Colonic mucosa (tissue), 4 donors: ENCODE data around the gene FAM120A. TPM values are rescaled to one million over a fixed set of nuclear protein-coding genes. Genes with fewer than 3 reads are reported as not detected.

Source experiments
- DNase-seq: peaks from one replicate; pipeline ENCODE4 v3.0.0-alpha.2; 2020
- H3K27ac ChIP-seq: fragments of 200-600 bp; one replicate; pipeline ENCODE4 v1.8.0; 2021
- H3K27me3 ChIP-seq: fragments of 200-600 bp; one replicate; pipeline ENCODE4 v1.8.0; 2021
- H3K36me3 ChIP-seq: fragments of 200-600 bp; one replicate; pipeline ENCODE4 v1.8.0; 2021
- H3K4me1 ChIP-seq: fragments of 200-600 bp; one replicate; pipeline ENCODE4 v1.8.0; 2021; ENCODE audit warnings: mild to moderate bottlenecking
- H3K4me3 ChIP-seq: fragments of 200-600 bp; one replicate; pipeline ENCODE4 v1.8.0; 2021
- H3K9ac ChIP-seq, 2 donors: one replicate each; pipeline ENCODE4 v1.7.0; 2013; ENCODE audit warnings: control low read depth in 2 of 2, low read depth in 2 of 2, low read length in 2 of 2
- H3K9me3 ChIP-seq: fragments of 200-600 bp; one replicate; pipeline ENCODE4 v1.8.0; 2021
- CTCF ChIP-seq: fragments of 200-600 bp; IDR thresholded peaks from one replicate; pipeline ENCODE4 v1.8.0; 2022; ENCODE audit warnings: antibody characterized with exemption, mild to moderate bottlenecking
- intact Hi-C: fragments of 100-400 bp; cut with DNase I; formaldehyde crosslinking; loops from one replicate; pipeline ENCODE4 v1.14.1; 2022
- total RNA-seq, 2 donors: library from RNA; stranded (reverse); fragmentation: NEBNext Ultra II Directional in 1 of 2; extraction: Animal tissue kit (Norgen Biotek cat#: 25700) in 1 of 2; gene quantifications; one replicate each; pipeline ENCODE4 v1.2.1, GENCODE V29; 2021
- donor health status: healthy.
- donor health status: DM: no; HTN: no; CAD: no.
- donor health status: DM: no; HTN: no; CAD: no.

Gene FAM120A
- total RNA-seq, 2 donors from 2014 or later, result 246 to 264 TPM

- intact Hi-C loops, result no loop called here
- no peaks in the 10 kb centered on the region for H3K9me3 ChIP-seq
- H3K4me3 ChIP-seq, result no peak overlapping the region
- DNase-seq, result no peak
- no peak overlapping the region for H3K27ac ChIP-seq
- H3K9ac ChIP-seq, result no peak overlapping the region
- no peaks in the 10 kb centered on the region for H3K36me3 ChIP-seq
- H3K4me1 ChIP-seq, result peaks cover 3% of the 10 kb centered on the region
- no peak for TF ChIP-seq CTCF
- no peaks in the 10 kb centered on the region for H3K27me3 ChIP-seq
Measured at GRCh38 chr9:93587284-93587650, 135.8 kb downstream of the FAM120A start.

GRCh38 chr9:93587651-93588347, 136.3 kb downstream of the FAM120A start:
- Histone ChIP-seq H3K9me3 (no peaks in the 10 kb centered on the region), H3K27me3 (no peaks in the 10 kb centered on the region), H3K4me1 (peaks cover 2% of the 10 kb centered on the region), H3K36me3 (no peaks in the 10 kb centered on the region), H3K9ac (no peak overlapping the region), H3K27ac (no peak overlapping the region), H3K4me3 (no peak overlapping the region)
- intact Hi-C loops, result no loop called here
- no peak for TF ChIP-seq CTCF
- no peak for DNase-seq

GRCh38 chr9:93588641-93589609, 137.4 kb downstream of the FAM120A start:
- peaks cover 12% of the 10 kb centered on the region for H3K4me1 ChIP-seq
- intact Hi-C loops, result no loop called here
- TF ChIP-seq CTCF, result no peak
- H3K27me3 ChIP-seq, result no peaks in the 10 kb centered on the region
- no peak overlapping the region for H3K9ac ChIP-seq
- H3K27ac ChIP-seq, result no peak overlapping the region
- no peak for DNase-seq
- no peaks in the 10 kb centered on the region for H3K9me3 ChIP-seq
- no peaks in the 10 kb centered on the region for H3K36me3 ChIP-seq
- H3K4me3 ChIP-seq, result no peak overlapping the region

- DNase-seq, result no peak
- no peak overlapping the region for H3K4me3 ChIP-seq
- H3K27ac ChIP-seq, result no peak overlapping the region
- no peaks in the 10 kb centered on the region for H3K36me3 ChIP-seq
- H3K4me1 ChIP-seq, result peaks cover 17% of the 10 kb centered on the region
- H3K9me3 ChIP-seq, result no peaks in the 10 kb centered on the region
- no peaks in the 10 kb centered on the region for H3K27me3 ChIP-seq
- intact Hi-C loops, result no loop called here
- H3K9ac ChIP-seq, result no peak overlapping the region
- TF ChIP-seq CTCF, result no peak
Measured at GRCh38 chr9:93589688-93590087, 138.2 kb downstream of the FAM120A start.

- H3K4me1 ChIP-seq, result peaks cover 20% of the 10 kb centered on the region
- no peak overlapping the region for H3K27ac ChIP-seq
- no peak for TF ChIP-seq CTCF
- H3K36me3 ChIP-seq, result no peaks in the 10 kb centered on the region
- intact Hi-C loops, result no loop called here
- no peak overlapping the region for H3K4me3 ChIP-seq
- no peak overlapping the region for H3K9ac ChIP-seq
- no peaks in the 10 kb centered on the region for H3K27me3 ChIP-seq
- DNase-seq, result no peak
- no peaks in the 10 kb centered on the region for H3K9me3 ChIP-seq
Measured at GRCh38 chr9:93590609-93591234, 139.2 kb downstream of the FAM120A start.
